Right lung (tissue), 5 donors: Measurements from ENCODE around the gene TNFAIP3. TPM values are rescaled to one million over a fixed set of nuclear protein-coding genes. Genes with fewer than 3 reads are reported as not detected.
"Not testable (repeated sequence)": the region's sequence is repeated elsewhere in the genome, so short reads cannot be mapped to it uniquely, and the experiment has no call there.

ENCODE experiments used
- DNase-seq, 2 donors: peaks; one replicate each; pipeline ENCODE4 v3.0.0-alpha.2; 2013
- polyA plus RNA-seq, 5 donors: library from polyadenylated mRNA; unstranded; fragments of 120-200 nt; gene quantifications; one replicate each; pipeline versions ENCODE4 v1.2.1 to v1.2.3, GENCODE V29; 2013; ENCODE audit warnings: inconsistent platforms in 1 of 5, low replicate concordance in 1 of 5; ENCODE audit not compliant: insufficient read length in 5 of 5, insufficient read depth in 1 of 5

TNFAIP3 gene
- polyA plus RNA-seq, 5 donors, result 12.9 to 18.4 (median 15.1) TPM

- DNase-seq, result no peak
Measured at GRCh38 chr6:137843211-137843610, 23.8 kb upstream of the TNFAIP3 start.

- DNase-seq, result not testable (repeated sequence)
Measured at GRCh38 chr6:137844327-137844726, 22.7 kb upstream of the TNFAIP3 start.

GRCh38 chr6:137844773-137845172 lies 22.3 kb upstream of the TNFAIP3 start:
- not testable (repeated sequence) for DNase-seq

- DNase-seq, result no peak
Measured at GRCh38 chr6:137845460-137845859, 21.6 kb upstream of the TNFAIP3 start.

GRCh38 chr6:137846274-137846673 lies 20.8 kb upstream of the TNFAIP3 start:
- DNase-seq, result no peak

- DNase-seq, result no peak
Measured at GRCh38 chr6:137846772-137847313, 20.2 kb upstream of the TNFAIP3 start.

- no peak for DNase-seq
Measured at GRCh38 chr6:137847748-137848147, 19.3 kb upstream of the TNFAIP3 start.

GRCh38 chr6:137848672-137849071 lies 18.4 kb upstream of the TNFAIP3 start:
- DNase-seq, result peak in 1 of 2 donors; percentile 38

GRCh38 chr6:137849181-137849980 lies 17.7 kb upstream of the TNFAIP3 start:
- DNase-seq, result no peak

- no peak for DNase-seq
Measured at GRCh38 chr6:137849981-137850714, 16.9 kb upstream of the TNFAIP3 start.

- peak; percentile 49 to 56 for DNase-seq
Measured at GRCh38 chr6:137850816-137851602, 16.1 kb upstream of the TNFAIP3 start.

- DNase-seq, result no peak
Measured at GRCh38 chr6:137851669-137852068, 15.4 kb upstream of the TNFAIP3 start.

- DNase-seq, result no peak
Measured at GRCh38 chr6:137852346-137852745, 14.7 kb upstream of the TNFAIP3 start.

GRCh38 chr6:137852811-137853210 lies 14.2 kb upstream of the TNFAIP3 start:
- no peak for DNase-seq

GRCh38 chr6:137853569-137854213 lies 13.4 kb upstream of the TNFAIP3 start:
- no peak for DNase-seq

- DNase-seq, result no peak
Measured at GRCh38 chr6:137856138-137856898, 10.7 kb upstream of the TNFAIP3 start.

GRCh38 chr6:137859025-137859424 lies 8.0 kb upstream of the TNFAIP3 start:
- no peak for DNase-seq

GRCh38 chr6:137860394-137861005 lies 6.6 kb upstream of the TNFAIP3 start:
- DNase-seq, result no peak

- no peak for DNase-seq
Measured at GRCh38 chr6:137861550-137862337, 5.3 kb upstream of the TNFAIP3 start.
